IPS-15b (cell line): ENCODE results near the gene JPH4.

Experiments used
- H3K27me3 ChIP-seq: one replicate; pipeline ENCODE4 v1.6.1; 2013; ENCODE audit warnings: low read length; ENCODE audit not compliant: control insufficient read depth, insufficient read depth
- H3K36me3 ChIP-seq: one replicate; pipeline ENCODE4 v1.6.1; 2013; ENCODE audit warnings: low read length; ENCODE audit not compliant: control insufficient read depth, insufficient read depth
- H3K4me1 ChIP-seq: one replicate; pipeline ENCODE4 v1.6.1; 2013; ENCODE audit warnings: mild to moderate bottlenecking, low read length; ENCODE audit not compliant: control insufficient read depth, insufficient read depth
- H3K4me3 ChIP-seq: one replicate; pipeline ENCODE4 v1.5.1; 2013; ENCODE audit warnings: low read depth, low read length
- H3K9ac ChIP-seq: one replicate; pipeline ENCODE4 v1.6.1; 2013; ENCODE audit warnings: low read depth, mild to moderate bottlenecking, low read length
- H3K9me3 ChIP-seq: one replicate; pipeline ENCODE4 v1.6.1; 2013; ENCODE audit warnings: mild to moderate bottlenecking, low read length; ENCODE audit not compliant: control insufficient read depth, insufficient read depth

The JPH4 gene

GRCh38 chr14:23565626-23566025 is 13.0 kb downstream of the JPH4 start:
- H3K9ac ChIP-seq = no peak overlapping the region
- no peaks in the 10 kb centered on the region for H3K27me3 ChIP-seq
- peaks cover 19% of the 10 kb centered on the region for H3K4me1 ChIP-seq
- no peaks in the 10 kb centered on the region for H3K9me3 ChIP-seq
- no peak overlapping the region for H3K4me3 ChIP-seq
- H3K36me3 ChIP-seq = peaks cover 33% of the 10 kb centered on the region

- H3K27me3 ChIP-seq = no peaks in the 10 kb centered on the region
- no peaks in the 10 kb centered on the region for H3K9me3 ChIP-seq
- H3K4me1 ChIP-seq = peaks cover 19% of the 10 kb centered on the region
- H3K4me3 ChIP-seq = no peak overlapping the region
- H3K36me3 ChIP-seq = peaks cover 38% of the 10 kb centered on the region
- no peak overlapping the region for H3K9ac ChIP-seq
Observed at GRCh38 chr14:23564876-23565275, 13.7 kb downstream of the JPH4 start.

- peaks cover 39% of the 10 kb centered on the region for H3K36me3 ChIP-seq
- no peak overlapping the region for H3K9ac ChIP-seq
Observed at GRCh38 chr14:23564181-23564812, 14.3 kb downstream of the JPH4 start.

GRCh38 chr14:23563473-23564180 is 15.0 kb downstream of the JPH4 start:
- H3K27me3 ChIP-seq = no peaks in the 10 kb centered on the region
- no peak overlapping the region for H3K4me3 ChIP-seq
- no peak overlapping the region for H3K9ac ChIP-seq
- peaks cover 43% of the 10 kb centered on the region for H3K36me3 ChIP-seq
- H3K4me1 ChIP-seq = peaks cover 7% of the 10 kb centered on the region
- no peaks in the 10 kb centered on the region for H3K9me3 ChIP-seq

More at GRCh38 chr14:23564181-23564812, 14.3 kb downstream of the JPH4 start:
- H3K9me3 ChIP-seq = no peaks in the 10 kb centered on the region
- H3K4me3 ChIP-seq = no peak overlapping the region
- H3K27me3 ChIP-seq = no peaks in the 10 kb centered on the region
- peaks cover 13% of the 10 kb centered on the region for H3K4me1 ChIP-seq

- peaks cover 49% of the 10 kb centered on the region for H3K36me3 ChIP-seq
Observed at GRCh38 chr14:23562822-23563472, 15.6 kb downstream of the JPH4 start.

GRCh38 chr14:23561873-23562821 is 16.4 kb downstream of the JPH4 start:
- Histone ChIP-seq H3K27me3 (no peaks in the 10 kb centered on the region), H3K4me3 (no peak overlapping the region), H3K9ac (no peak overlapping the region), H3K4me1 (no peaks in the 10 kb centered on the region), H3K9me3 (no peaks in the 10 kb centered on the region), H3K36me3 (peaks cover 51% of the 10 kb centered on the region)

More at GRCh38 chr14:23562822-23563472, 15.6 kb downstream of the JPH4 start:
- no peaks in the 10 kb centered on the region for H3K9me3 ChIP-seq
- H3K9ac ChIP-seq = no peak overlapping the region
- no peak overlapping the region for H3K4me3 ChIP-seq
- H3K4me1 ChIP-seq = peaks cover under 1% of the 10 kb centered on the region
- H3K27me3 ChIP-seq = no peaks in the 10 kb centered on the region

GRCh38 chr14:23561259-23561658 is 17.3 kb downstream of the JPH4 start:
- H3K9me3 ChIP-seq = no peaks in the 10 kb centered on the region
- H3K4me3 ChIP-seq = no peak overlapping the region
- peaks cover 2% of the 10 kb centered on the region for H3K4me1 ChIP-seq
- H3K9ac ChIP-seq = no peak overlapping the region
- H3K36me3 ChIP-seq = peaks cover 51% of the 10 kb centered on the region
- H3K27me3 ChIP-seq = no peaks in the 10 kb centered on the region

GRCh38 chr14:23559926-23560520 is 18.6 kb downstream of the JPH4 start:
- no peak overlapping the region for H3K4me3 ChIP-seq
- H3K36me3 ChIP-seq = peaks cover 42% of the 10 kb centered on the region
- H3K4me1 ChIP-seq = peaks cover 5% of the 10 kb centered on the region
- no peak overlapping the region for H3K9ac ChIP-seq
- no peaks in the 10 kb centered on the region for H3K9me3 ChIP-seq
- H3K27me3 ChIP-seq = no peaks in the 10 kb centered on the region

GRCh38 chr14:23559010-23559925 is 19.3 kb downstream of the JPH4 start:
- Histone ChIP-seq H3K36me3 (peaks cover 42% of the 10 kb centered on the region), H3K4me3 (no peak overlapping the region), H3K27me3 (no peaks in the 10 kb centered on the region), H3K9ac (no peak overlapping the region), H3K4me1 (peaks cover 5% of the 10 kb centered on the region), H3K9me3 (no peaks in the 10 kb centered on the region)

GRCh38 chr14:23558346-23559009 is 20.1 kb downstream of the JPH4 start:
- Histone ChIP-seq H3K36me3 (peaks cover 41% of the 10 kb centered on the region), H3K4me3 (no peak overlapping the region), H3K9ac (no peak overlapping the region), H3K9me3 (no peaks in the 10 kb centered on the region), H3K4me1 (peaks cover 5% of the 10 kb centered on the region), H3K27me3 (no peaks in the 10 kb centered on the region)
